AG09309 (cell line): ENCODE measurements around the gene TEDC1.
A peak's percentile ranks its signal among the peaks of the same experiment; 100 is the strongest.

Experiments used
- DNase-seq: peaks from one replicate; pipeline ENCODE4 v3.0.0-alpha.2; 2010; ENCODE audit warnings: low read depth
- H3K4me3 ChIP-seq: 2 replicates; pipeline ENCODE4 v1.5.1; 2011; ENCODE audit warnings: mild to moderate bottlenecking, low read depth, low read length, moderate library complexity; ENCODE audit not compliant: control insufficient read depth
- CTCF ChIP-seq: IDR thresholded peaks from 2 replicates; pipeline ENCODE4 v1.5.1; 2011; ENCODE audit warnings: mild to moderate bottlenecking, low read depth, low read length, inconsistent platforms; ENCODE audit not compliant: insufficient read depth, control insufficient read depth; ENCODE audit errors: missing control alignments

Gene TEDC1

DNA sequence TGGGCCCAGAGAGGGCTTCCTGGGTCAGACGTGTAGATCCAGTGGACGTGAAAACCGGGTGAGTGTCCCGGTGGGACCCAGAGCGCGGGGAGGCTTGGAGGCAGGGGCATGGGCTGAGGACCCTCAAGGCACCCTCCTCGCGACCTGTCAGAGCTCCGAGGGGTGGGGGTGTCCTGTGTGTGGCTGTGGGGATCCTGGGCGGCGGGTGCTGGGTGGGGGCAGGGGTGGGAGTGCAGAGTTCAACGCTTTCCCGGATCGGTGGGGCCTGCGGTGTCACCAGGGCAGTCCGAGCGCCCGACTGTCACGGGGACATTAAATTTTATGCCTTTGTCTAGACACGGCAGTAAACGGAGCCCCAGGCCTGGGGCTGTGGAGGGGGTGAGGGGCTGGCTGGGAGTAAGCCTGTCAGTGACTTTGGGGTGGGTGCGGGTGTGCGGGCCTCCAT is 36.4 kb downstream of the TEDC1 start:
- no peak for DNase-seq
- H3K4me3 ChIP-seq = peak overlapping the region; percentile 62
- TF ChIP-seq CTCF = no peak

DNA sequence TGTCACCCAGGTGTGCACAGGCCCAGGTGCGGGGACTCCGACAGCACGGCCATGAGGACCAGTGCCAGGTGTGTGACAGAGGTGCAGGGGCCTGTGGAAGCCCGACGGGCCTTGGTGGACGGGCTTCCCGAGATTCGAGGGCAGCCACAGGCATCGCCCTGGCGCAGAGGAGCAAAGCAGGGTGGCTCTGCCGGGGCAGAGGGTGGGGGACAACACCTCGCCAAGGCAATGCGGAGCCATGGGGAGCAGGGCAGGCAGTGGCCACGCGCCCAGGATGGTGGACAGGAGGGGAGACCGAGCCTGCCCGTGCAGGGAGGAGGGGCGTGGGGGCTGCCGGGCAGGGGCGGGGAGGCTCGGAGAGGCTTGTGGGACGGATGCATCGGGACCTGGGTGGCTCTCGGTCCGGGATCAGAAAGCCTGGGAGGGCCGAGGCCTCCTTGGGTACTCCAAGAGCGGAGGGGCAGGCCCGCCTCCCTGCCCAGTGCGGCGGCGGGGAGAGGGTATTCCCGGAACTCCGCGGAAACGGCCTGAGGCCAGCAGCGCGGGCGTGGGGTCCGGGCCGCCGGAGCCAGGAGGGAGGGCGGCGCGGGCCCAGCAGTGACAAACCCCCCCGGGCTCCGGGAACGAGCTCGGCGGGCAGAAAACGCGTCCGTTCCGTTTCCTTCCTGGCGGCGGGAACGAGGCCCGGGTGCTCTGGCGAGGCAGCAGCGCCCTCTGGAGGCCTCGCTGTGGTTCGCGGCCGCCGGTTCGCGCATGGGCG is 37.0 kb downstream of the TEDC1 start:
- TF ChIP-seq CTCF = peak; percentile 73
- H3K4me3 ChIP-seq = peak overlapping the region; percentile 62
- DNase-seq = peak; percentile 8

- DNase-seq = no peak
- no peak overlapping the region for H3K4me3 ChIP-seq
- no peak for TF ChIP-seq CTCF
These were observed 37.7 kb downstream of the TEDC1 start for GRCh38 chr14:105528586-105529318.

- no peak overlapping the region for H3K4me3 ChIP-seq
- DNase-seq = no peak
- no peak for TF ChIP-seq CTCF
These were observed 38.2 kb downstream of the TEDC1 start for GRCh38 chr14:105529319-105529568.

DNA sequence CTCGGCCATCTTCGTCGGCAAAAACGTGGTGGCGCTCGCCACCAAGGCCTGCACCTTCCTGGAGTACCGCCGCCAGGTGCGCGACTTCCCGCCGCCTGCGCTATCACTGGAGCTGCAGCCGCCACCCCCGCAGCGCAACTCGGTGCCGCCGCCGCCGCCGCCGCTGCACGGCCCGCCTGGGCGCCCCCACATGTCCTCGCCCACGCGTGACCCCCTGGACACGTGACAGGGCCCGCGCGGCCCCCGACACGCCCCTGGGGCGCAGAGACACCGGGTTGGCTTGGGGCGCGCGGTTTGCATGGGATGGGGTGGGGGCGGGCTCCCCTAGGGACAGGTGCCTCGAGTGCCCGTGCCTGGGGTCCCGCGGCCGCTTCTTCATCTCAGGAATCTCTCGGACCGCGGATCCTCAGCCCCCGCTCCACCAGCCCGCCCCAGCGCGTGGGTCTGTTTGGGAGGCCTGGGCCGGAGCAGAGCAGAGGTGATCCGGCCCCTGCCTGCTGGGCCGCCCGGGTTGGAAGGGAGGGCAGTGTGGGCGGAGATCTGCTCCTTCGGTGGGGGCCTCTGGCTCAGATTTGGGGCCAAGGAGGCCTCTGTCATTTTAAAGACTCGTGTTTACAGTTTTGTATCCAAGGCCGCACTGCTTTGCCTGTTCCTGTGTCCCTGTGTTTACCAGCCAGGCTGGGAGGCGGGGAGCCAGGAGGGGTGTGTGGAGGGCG is 38.7 kb downstream of the TEDC1 start:
- no peak for TF ChIP-seq CTCF
- no peak overlapping the region for H3K4me3 ChIP-seq
- DNase-seq = no peak

GRCh38 chr14:105530285-105531087 is 39.4 kb downstream of the TEDC1 start:
- DNase-seq = no peak
- no peak overlapping the region for H3K4me3 ChIP-seq
- TF ChIP-seq CTCF = no peak
